ENCODE results near the gene IPO7.

- no peak for TF ChIP-seq CTCF (IDR thresholded peaks at IDR 0.05; ENCODE audit: low read depth, low read length)
- no peak for TF ChIP-seq POLR2A (IDR thresholded peaks at IDR 0.05; ENCODE audit: extremely low read depth, insufficient read length)
Observed at GRCh38 chr11:9473408-9473807, 89.0 kb downstream of the IPO7 start.

All from NB4 (cell line).